A673 (cell line): ENCODE measurements around the gene PMEPA1.

Experiments
- CTCF ChIP-seq: fragments of 300-800, 200-600 bp; sonication (generic); conservative IDR thresholded peaks from 2 replicates; pipeline ENCODE4 v1.5.1; 2017; ENCODE audit warnings: low read depth, mild to moderate bottlenecking, antibody characterized with exemption, low read length, moderate library complexity, mixed read lengths
- EZH2 ChIP-seq: fragments of 200-600 bp; sonication (generic); IDR thresholded peaks from 2 replicates; pipeline ENCODE4 v1.6.1; 2017; ENCODE audit warnings: borderline replicate concordance, low read depth, mild to moderate bottlenecking, mixed read lengths, antibody characterized with exemption, low read length; ENCODE audit not compliant: poor library complexity, severe bottlenecking

GRCh38 chr20:57749131-57749690, 39.4 kb upstream of the PMEPA1 start:
- TF ChIP-seq EZH2 (no peak), CTCF (no peak)
